Thoracic aorta (tissue), 2 donors: ENCODE measurements around the gene DRC3. TPM values are rescaled to one million over a fixed set of nuclear protein-coding genes. Genes with fewer than 3 reads are reported as not detected.

Experiments used
- ATAC-seq: fragments of 150-250 bp; one replicate; pipeline ENCODE4 v1.8.0; 2017; ENCODE audit warnings: low read depth; ENCODE audit not compliant: insufficient number of reproducible peaks, low FRiP score
- DNase-seq: peaks from one replicate; pipeline ENCODE4 v3.0.0-alpha.2; 2020; ENCODE audit warnings: low spot score
- H3K27ac ChIP-seq, 2 donors: fragments of 200-600 bp; sonication (generic); 1 replicate in 1 of 2; 2 replicates in 1 of 2; pipeline ENCODE4 v1.5.1; 2016; ENCODE audit warnings: mild to moderate bottlenecking in 2 of 2, moderate library complexity in 2 of 2
- H3K27me3 ChIP-seq: fragments of 200-600 bp; sonication (generic); replicated peaks from 2 replicates; pipeline ENCODE4 v1.6.0; 2016; ENCODE audit warnings: mild to moderate bottlenecking; ENCODE audit not compliant: insufficient read depth
- H3K36me3 ChIP-seq: fragments of 200-600 bp; sonication (generic); one replicate; pipeline ENCODE4 v1.5.1; 2016
- H3K4me1 ChIP-seq, 2 donors: fragments of 200-600 bp; sonication (generic); 1 replicate in 1 of 2; 2 replicates in 1 of 2; pipeline versions ENCODE4 v1.5.1 to v1.6.0; 2016; ENCODE audit warnings: low read depth in 2 of 2, mild to moderate bottlenecking in 1 of 2; ENCODE audit not compliant: control insufficient read depth in 1 of 2
- H3K4me3 ChIP-seq: fragments of 200-600 bp; sonication (generic); 2 replicates; pipeline ENCODE4 v1.5.1; 2016; ENCODE audit warnings: mild to moderate bottlenecking
- H3K9me3 ChIP-seq: fragments of 200-600 bp; sonication (generic); 2 replicates; pipeline ENCODE4 v1.5.1; 2016
- CTCF ChIP-seq: fragments of 200-600 bp; sonication (generic); IDR thresholded peaks from one replicate; pipeline ENCODE4 v1.5.1; 2019; ENCODE audit warnings: antibody characterized with exemption
- total RNA-seq, 2 donors: library from RNA; depleted of rRNA; stranded (reverse); fragments of >200 nt; gene quantifications; one replicate each; pipeline versions ENCODE4 v1.1.0 to v1.2.3, GENCODE V29; 2016

DRC3 gene
- total RNA-seq, 2 donors from 2014 or later, result 0.27 to 2.3 TPM

GRCh38 chr17:18033442-18034099 is 60.9 kb downstream of the DRC3 start:
- no peak overlapping the region for H3K27ac ChIP-seq
- DNase-seq, result no peak
- peaks cover 8 to 16% of the 10 kb centered on the region in 2 donors for H3K4me1 ChIP-seq
- no peaks in the 10 kb centered on the region for H3K27me3 ChIP-seq
- no peaks in the 10 kb centered on the region for H3K9me3 ChIP-seq
- no peak overlapping the region for H3K4me3 ChIP-seq
- H3K36me3 ChIP-seq, result no peaks in the 10 kb centered on the region
- peak; percentile 52 for TF ChIP-seq CTCF
- ATAC-seq, result peak; percentile 53

- H3K4me3 ChIP-seq, result no peak overlapping the region
- peaks cover 15 to 25% of the 10 kb centered on the region in 2 donors for H3K4me1 ChIP-seq
- DNase-seq, result no peak
- no peaks in the 10 kb centered on the region for H3K36me3 ChIP-seq
- no peak for TF ChIP-seq CTCF
- H3K27ac ChIP-seq, result no peak overlapping the region
- ATAC-seq, result no peak
- H3K9me3 ChIP-seq, result no peaks in the 10 kb centered on the region
- H3K27me3 ChIP-seq, result no peaks in the 10 kb centered on the region
Measured at GRCh38 chr17:18035704-18036103, 63.0 kb downstream of the DRC3 start.

GRCh38 chr17:18037486-18037885 is 64.8 kb downstream of the DRC3 start:
- no peak overlapping the region for H3K4me3 ChIP-seq
- no peak for ATAC-seq
- no peak for DNase-seq
- no peak for TF ChIP-seq CTCF
- H3K27me3 ChIP-seq, result no peaks in the 10 kb centered on the region
- peaks cover 21 to 39% of the 10 kb centered on the region in 2 donors for H3K4me1 ChIP-seq
- H3K27ac ChIP-seq, result no peak overlapping the region
- no peaks in the 10 kb centered on the region for H3K9me3 ChIP-seq
- no peaks in the 10 kb centered on the region for H3K36me3 ChIP-seq

GRCh38 chr17:18038149-18038850 is 65.6 kb downstream of the DRC3 start:
- Histone ChIP-seq H3K27ac (peak overlapping the region; percentile 39 to 49), H3K4me3 (peak overlapping the region; percentile 97), H3K4me1 (peaks cover 21 to 39% of the 10 kb centered on the region in 2 donors), H3K36me3 (no peaks in the 10 kb centered on the region), H3K9me3 (no peaks in the 10 kb centered on the region), H3K27me3 (no peaks in the 10 kb centered on the region)
- TF ChIP-seq CTCF, result no peak
- ATAC-seq (no peak), DNase-seq (no peak)

GRCh38 chr17:18038861-18039534 is 66.3 kb downstream of the DRC3 start, which contains the start of the genes ATPAF2 and GID4:
Gene ATPAF2, minus strand, starts transcription at chr17:18039168. Its CDS starts 155 bp downstream, at chr17:18039013.
Gene GID4, plus strand, starts transcription at chr17:18039408. Its CDS starts 57 bp downstream, at chr17:18039465.
- TF ChIP-seq CTCF, result no peak
- Histone ChIP-seq H3K9me3 (no peaks in the 10 kb centered on the region), H3K27me3 (no peaks in the 10 kb centered on the region), H3K27ac (peak within 1 kb of the TSS; percentile 39 to 59), H3K36me3 (no peaks in the 10 kb centered on the region), H3K4me1 (peaks cover 21 to 39% of the 10 kb centered on the region in 2 donors), H3K4me3 (peak within 1 kb of the TSS; percentile 97)
- DNase-seq (peak; percentile 97), ATAC-seq (peak; percentile 95)
